NCI-H1048 (cell line): ENCODE data around the gene FAM118A.

Experiments used
- DNase-seq: peaks from one replicate; lab custom pipeline; 2025; lab: John Stamatoyannopoulos, UW

FAM118A gene

DNA sequence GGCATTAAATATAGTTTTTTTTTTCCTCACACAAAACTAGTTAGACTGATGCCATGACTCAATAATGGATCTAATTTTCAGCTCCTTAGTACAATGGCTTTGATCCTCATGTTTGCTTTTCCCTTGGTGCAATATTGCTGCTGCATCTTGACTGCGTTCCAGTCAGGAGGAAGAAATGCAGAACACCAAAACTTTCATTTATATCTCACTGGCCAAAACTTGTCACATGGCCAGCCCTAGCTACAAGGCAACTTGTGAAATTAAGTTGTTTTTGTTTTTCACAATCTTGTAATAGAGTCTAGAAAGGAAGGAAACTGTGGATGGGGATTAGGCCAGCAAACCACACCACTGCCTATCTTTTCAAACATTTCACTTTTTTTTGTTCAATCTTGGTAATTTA is 67.0 kb downstream of the FAM118A start:
- no peak for DNase-seq

DNA sequence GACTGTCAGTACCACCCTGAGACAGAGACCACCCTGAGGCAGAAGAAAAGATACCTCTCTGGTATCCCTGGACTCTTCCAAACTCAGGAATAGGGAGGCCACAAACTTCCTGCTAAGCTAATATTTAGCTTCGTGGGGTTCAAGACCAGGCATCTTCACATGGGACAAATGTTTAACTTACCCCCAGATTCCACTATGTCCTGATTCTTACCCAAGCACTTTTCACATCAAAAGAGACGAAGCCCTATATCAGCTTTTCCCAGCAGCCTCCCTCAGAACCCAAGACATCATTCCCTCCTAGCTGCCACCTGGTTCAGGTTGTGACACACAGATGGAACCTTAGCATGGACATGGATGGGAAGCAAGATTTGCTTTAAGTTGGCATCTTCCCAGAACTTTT is 71.6 kb downstream of the FAM118A start:
- DNase-seq: no peak

DNA sequence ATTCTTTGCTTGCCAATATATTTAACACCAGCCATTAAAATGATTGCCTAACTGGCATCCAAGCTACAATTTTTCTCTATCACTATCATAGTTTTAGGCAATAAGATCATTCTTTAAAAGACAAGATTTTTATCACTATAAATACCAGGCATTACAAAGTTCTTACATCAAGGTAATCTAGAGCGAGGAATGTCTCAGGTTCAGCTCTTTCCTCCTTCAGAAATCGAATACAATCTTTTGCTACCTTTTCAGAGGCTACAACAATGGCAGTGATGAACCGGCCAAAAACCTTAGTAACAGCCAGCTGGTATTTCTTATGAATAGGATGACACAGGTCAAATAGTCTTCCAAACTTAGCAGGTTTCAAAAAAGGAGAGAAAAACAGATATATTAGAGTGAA is 79.8 kb downstream of the FAM118A start:
- no peak for DNase-seq
